HG03521 (cell line): ENCODE measurements around the gene ACHE.

Source experiments
- ATAC-seq: cut with Tn5 transposase; IDR thresholded peaks from one replicate; pipeline ENCODE4 v1.9.1; 2021; ENCODE audit warnings: mild to moderate bottlenecking, moderate library complexity; ENCODE audit not compliant: unreplicated experiment

Gene ACHE

DNA sequence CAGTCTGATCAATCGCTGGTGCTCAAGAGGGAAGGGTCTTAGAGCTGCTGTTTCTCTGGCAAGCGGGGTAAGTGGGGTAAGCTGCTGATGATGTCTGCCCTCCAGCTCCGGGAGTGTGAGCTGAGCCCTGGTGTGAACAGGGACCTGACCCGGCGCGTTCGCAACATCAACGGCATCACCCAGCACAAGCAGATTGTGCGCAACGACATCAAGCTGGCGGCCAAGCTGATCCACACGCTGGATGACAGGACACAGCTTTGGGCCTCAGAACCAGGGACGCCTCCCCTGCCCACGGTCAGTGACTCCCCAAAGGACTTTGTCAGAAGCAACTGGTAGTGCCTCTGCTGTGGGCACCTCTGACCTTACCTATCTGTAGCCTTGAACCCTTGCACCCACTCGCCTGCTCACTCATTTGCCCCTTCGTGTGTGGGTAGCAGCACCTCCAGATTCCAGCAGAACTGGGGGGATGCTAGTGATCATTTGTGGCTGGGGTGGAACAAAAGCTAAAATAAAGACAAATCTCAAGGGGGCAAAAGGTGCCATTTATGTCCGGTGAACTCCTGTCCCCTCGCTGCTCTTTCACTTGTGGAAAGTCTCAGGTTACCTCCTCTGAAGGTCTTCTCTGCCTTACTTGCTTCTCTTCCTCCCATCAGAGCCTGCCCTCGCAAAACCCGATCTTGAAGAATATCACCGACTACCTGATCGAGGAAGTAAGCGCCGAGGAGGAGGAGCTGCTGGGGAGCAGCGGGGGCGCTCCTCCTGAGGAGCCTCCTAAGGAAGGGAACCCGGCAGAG lies 9.3 kb downstream of the ACHE start:
- no peak for ATAC-seq

DNA sequence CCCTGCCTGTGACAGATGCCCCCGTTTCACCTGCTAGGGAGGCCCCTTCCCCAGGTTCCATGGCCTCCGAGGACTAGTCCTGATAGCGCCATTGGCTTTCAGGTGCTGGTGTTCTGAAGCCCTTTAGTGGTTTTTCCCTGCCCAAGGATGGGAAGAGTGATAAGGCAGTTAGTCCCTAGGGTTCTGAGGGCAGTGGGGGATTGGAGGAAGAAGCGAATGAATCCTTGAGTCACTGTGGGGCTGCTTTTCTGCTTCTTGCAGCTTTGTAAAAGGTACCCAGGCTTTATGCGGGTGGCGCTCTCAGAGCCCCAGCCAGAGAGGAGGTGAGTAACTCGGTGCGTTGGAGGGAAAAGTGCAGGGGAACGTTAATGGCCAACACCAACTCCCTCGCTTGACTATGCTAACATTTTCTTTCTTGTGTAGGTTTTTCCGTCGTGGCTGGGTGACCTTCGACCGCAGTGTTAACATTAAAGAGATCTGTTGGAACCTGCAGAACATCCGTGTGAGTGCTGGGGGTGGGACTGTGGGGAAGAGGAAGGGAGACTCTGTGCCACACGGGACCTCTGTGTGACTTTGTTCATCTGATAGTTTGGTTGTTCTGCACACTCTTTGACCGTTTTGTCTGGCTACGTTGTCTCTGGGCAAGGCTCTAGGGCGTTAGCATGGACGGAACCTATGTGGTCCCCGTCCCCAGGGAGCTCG lies 10.1 kb downstream of the ACHE start:
- ATAC-seq = no peak

DNA sequence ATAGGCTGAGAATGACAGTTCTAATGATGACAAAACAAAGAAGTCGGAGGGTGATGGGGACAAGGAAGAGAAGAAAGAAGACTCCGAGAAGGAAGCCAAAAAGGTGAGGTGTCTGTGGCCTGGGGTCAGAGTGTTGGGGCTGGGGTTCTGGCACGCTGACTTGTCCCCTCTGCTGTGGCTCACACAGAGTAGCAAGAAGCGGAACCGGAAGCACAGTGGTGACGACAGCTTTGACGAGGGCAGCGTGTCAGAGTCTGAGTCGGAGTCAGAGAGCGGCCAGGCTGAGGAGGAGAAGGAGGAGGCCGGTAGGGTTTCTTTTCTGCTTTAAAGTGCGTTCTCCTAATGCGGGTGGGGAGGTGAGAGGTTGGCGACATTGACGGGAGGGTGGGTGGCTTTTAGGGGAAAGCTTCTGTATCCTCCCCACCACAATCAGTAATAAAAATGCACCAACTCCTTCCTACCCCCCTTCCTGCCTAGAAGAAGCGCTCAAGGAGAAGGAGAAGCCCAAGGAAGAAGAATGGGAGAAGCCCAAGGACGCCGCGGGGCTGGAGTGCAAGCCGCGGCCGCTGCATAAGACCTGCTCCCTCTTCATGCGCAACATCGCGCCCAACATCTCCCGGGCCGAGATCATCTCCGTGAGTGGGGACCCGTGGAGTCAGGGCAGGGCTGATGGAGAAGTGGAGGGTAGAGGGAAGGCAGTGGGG lies 10.8 kb downstream of the ACHE start:
- ATAC-seq = no peak

DNA sequence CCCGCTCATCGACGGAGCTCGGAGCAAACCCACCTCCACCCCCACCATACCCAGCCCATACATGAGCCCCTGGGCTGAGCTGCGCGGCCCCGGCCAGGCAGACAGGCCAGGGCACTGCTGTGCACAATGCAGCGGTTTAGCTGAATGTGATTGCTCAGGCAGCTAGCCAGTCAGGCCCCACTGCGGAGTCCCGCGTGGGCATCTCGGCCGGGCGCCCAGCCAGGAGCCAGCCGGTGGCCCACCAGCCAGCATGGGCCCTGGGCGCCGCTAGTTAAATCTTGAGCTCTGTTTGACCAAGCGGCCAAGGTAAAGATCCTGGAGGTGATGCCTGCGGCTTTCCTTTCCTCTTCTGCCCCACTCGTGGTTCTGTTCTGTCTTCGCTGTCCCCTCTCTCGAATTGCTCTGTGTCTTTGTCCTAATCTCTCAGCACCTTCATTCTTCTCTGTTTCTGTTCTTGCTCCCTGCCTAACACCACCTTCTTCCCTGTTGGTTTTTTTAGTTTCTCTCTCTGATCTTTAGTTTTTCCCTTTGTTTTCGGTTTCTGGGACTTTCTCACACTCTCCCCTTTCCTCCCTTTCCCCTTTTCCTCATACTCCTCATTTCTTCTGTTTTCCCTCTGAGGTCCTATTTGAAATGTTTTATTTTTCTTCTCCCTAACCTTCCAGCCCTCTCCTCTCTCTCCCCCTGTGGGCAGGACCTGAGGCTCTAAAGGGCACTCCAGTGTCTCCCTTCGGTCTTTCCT lies 12.7 kb downstream of the ACHE start:
- ATAC-seq = no peak

DNA sequence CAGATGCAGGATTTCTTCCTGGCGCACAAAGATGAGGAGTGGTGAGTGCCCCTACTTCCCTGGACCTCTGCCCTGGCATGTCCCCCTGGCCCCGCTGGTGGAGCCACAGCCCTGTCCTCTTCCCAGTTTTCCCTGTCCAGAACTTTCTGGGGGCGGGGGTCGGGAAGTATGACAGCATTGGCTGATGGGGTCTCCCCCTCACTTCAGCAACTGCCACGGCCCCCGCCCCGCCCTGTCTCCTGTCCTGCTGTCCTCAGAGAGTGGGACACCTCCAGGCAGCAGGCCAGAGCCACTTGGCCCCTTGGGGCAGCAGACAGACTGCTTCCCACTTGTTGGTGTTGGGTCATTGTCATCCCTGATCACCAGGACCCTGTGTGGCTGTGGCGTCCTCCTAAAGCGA lies 13.5 kb downstream of the ACHE start:
- no peak for ATAC-seq

DNA sequence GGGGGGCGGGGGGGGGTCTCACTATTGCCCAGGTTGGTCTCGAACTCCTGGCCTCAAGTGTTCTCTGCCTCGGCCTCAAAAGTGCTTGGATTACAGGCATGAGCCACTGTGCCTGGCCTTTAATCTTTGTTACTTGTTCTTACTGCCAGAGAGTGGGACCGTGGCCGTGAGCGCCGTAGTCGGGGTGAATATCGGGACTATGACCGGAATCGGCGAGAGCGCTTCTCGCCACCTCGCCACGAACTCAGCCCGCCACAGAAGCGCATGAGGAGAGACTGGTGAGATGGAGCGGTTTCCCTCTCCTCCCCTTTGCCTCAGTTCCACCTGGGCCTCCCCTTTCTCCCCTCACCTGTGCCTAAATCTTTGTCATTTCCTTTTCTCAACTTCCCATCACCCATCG lies 14.6 kb downstream of the ACHE start:
- no peak for ATAC-seq

DNA sequence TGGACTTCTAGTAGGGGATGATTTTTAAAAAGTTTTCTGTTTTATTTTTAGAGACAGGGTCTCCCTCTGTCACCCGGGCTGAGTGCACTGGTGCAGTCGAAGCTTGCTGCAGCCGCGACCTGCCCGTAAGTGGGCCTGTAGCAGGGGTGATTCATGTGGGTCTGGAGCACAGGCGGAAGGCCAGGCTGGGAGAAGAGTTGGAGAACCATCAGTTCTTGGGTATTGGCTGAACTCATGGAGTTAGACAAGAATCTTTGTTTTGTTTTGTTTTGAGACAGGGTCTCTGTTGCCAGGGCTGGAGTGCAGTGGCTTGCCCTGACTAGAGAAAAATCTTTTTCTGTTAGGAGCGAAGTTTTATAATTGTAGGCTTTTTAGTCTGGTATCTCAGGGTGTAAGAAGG lies 15.0 kb downstream of the ACHE start:
- no peak for ATAC-seq

DNA sequence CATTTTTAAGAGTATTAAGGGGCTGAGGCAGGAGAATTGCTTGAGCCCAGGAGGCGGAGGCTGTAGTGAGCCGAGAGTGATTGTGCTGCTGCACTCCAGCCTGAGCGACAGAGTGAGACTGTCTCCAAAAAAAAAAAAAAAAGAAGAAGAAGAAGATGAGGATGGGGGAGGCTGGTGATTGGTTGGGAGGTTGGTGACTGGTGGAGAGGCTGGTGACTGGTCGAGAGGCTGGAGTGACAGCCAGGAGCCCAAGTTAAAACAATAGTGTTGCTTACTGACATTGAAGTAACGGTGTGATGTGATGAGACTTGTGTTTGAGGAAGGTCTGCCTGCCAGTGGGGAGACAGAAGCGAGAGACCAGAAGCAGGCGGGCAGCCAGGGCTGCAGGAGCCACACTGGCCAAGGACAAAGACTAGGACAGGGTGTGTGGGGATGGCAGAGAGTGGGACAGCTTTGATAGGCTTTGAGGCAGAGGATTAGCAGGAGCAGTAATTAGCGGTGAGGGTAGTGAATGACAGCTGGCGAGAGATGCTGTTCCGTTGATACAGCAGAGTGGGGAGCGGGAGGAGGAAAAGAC lies 15.9 kb downstream of the ACHE start:
- ATAC-seq = no peak

DNA sequence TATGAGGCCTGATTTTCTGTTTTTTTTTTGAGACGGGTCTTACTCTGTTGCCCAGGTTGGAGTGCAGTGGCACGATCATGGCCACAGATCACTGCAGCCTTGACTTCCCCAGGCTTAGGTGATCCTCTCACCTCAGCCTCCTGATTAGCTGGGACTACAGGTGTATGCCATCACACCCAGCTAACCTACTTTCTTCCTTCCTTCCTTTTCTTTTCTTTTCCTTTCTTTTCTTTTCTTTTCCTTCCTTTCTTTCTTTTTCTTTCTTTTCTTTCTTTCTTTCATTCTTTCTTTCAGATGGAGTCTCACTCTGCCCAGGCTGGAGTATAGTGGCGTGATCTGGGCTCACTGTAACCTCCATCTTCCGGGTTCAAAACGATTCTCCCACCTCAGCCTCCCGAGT lies 17.0 kb downstream of the ACHE start:
- no peak for ATAC-seq

DNA sequence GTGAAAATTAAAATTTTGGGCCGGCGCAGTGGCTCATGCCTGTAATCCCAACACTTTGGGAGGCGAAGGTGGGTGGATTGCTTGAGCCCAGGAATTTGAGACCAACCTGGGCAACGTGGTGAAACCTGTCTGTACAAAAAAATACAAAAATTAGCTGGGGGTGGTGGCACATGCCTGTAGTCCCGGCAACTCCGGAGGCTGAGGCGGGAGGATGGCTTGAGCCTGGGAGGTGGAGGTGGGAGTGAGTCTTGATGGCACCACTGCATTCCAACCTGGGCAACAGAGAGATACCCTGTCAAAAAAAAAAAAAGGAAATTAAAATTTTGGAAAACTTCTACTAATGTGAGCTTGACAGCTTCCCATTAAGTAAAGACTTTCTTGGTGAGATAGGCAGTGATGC lies 17.7 kb downstream of the ACHE start:
- ATAC-seq = no peak

DNA sequence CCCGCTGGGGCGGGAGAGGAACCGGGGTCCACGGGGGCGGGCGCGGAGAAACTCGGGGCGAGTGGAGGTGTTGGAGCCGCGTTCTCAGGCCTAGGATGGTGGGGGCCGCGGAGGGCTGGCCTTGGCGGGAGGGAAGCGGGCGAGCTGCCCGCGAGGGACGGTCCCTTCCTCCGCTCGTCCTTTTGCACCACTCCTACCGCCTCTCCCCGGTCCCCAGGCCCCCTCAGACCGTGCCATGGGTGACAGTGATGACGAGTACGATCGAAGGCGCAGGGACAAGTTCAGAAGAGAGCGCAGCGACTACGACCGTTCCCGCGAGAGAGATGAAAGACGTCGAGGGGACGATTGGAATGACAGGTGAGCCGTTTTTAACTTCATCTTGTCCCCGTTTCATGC lies 20.3 kb downstream of the ACHE start:
- peak; percentile 26 for ATAC-seq

DNA sequence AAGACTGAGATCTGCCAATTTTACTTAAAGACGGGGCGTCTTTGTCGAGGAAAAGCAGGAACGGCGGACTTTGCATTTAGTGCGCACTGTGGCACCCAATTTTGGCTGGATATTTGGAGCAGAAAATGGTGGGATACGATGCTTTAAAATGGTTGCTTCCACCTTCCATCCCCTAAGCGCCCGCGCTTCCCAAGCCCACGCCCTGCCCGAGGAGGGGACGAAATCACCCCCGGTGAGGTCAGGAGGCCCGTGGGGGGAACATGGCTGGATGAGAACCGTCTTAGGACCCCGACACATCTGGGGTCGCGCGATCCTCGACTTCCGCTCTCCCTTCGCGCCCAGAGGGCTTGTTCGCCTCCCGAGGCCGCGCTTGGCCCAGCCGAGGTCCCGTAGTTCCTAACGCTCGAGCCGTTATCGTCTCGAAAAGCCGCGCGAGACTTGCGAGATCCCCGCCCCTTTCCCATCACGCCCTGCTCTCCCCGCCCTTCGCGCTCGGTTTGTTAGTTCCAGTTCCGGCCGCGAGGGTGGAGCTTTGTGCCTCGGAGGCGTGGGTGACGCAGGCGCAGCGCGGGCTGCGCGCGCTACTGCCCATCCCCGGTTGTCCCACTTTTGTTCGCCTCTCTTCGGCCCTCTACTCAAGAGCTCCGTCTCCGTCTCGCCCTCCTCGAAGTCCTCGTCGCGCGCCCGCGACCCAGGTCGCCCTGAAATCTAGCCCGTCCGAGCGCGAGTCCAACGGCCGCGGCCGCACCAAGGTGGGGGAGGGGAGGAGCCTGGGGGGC lies 20.9 kb downstream of the ACHE start, which contains the start of gene SRRT:
Gene SRRT, plus strand, starts transcription at position 527 of the 779 bp plus-strand sequence. CDS start 488 bp downstream, outside the sequence.
- peak; percentile 96 for ATAC-seq

DNA sequence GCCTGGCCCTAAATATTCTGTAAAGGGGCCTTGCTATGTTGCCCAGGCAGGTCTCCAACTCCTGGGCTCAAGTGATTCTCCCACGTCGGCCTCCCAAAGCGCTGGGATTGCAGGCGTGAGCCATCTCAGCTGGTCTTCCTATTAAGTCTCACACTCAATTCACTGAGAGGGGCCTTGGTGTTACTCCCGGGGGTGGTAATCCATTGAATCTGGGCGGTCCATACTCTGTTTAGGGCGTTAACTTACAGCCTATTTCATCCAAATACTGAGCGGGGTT lies 21.4 kb downstream of the ACHE start:
- no peak for ATAC-seq

DNA sequence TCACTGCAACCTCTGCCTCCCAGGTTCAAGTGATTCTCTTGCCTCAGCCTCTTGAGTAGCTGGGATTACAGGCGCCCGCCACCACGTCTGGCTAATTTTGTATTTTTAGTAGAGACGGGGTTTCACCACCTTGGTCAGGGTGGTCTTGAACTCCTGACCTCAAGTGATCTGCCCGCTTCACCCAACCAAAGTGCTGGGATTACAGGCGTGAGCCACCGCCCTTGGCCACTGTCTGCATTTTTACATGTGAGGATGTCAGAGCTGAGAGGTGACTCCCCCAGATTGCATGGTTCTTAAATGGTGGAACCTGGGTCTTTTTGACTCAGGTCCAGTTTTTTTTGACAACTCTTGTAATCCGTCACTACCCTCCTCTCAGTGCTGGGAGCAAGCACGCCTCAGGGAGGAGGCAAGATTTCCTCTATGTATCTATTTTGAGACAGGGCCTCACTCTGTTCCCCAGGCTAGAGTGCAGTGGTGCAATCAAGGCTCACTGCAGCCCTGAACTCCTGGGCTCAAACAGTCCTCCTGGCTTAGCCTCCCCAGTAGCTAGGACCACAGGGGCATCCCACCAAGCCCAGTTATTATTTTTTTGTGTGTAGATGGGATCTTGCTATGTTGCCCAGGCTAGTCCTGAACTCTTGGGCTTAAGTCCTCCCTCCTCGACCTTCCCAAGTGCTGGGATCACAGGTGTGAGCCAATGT lies 21.9 kb downstream of the ACHE start:
- ATAC-seq = no peak

DNA sequence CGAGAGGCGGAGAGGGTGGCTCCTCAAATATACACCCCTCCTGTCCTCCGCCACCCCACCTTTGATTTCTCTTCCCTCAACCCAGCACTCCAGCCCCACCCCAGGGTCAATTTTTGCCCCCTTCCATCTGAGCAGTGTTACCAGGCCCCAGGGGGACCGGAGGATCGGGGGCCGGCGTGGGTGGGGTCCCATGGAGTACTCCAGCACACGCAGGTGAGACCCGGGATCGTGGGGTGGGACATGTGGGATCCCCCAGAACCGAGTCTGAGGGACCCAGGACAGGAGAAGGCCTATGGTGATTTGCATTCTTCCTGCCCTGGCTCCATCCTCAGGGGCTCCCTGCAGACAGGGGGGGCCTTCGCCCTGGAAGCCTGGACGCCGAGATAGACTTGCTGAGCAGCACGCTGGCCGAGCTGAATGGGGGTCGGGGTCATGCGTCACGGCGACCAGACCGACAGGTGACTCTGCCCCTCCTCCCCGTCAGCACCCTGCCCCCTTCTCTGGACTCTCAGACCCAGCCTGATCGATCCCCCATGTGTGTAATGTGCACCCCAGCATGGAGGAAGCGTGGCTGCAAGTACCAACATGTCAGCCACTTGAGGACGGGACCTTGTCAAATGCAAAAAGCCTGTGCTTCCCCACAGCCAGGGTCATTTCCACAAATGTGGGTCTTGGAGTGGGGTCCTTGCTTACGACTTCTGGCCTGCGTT lies 27.8 kb downstream of the ACHE start:
- no peak for ATAC-seq

DNA sequence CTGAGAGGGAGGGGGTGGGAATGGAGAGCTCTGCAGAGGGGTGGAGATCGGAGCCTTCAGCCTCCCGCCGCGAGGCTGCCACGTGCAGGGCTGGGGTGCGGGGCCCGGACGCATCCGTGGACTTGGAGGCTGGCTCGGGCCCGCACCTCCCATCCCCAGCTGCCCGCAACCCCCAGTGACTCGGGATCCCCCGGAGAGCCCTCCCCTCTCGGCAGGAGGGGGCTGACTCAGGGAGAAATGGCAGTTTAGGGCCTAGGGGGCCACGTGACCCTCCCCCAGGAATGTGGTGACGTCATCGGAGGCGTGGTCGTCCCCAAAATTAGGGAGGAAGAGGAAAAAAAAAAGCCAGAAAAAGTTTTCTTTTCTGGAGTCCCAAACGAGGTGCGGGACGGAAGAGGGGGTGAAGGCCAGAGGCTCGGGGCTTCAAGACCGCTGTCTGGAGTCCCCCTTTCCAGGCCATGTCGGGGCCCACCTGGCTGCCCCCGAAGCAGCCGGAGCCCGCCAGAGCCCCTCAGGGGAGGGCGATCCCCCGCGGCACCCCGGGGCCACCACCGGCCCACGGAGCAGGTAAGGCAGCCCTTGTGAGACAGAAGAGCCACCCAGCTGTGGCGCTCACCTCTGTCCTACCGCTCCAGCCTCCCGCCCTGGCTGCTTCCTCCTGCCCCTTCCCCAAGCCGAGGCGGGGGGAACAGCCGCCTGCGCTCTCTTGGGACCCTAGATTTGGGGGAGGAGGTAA lies 28.5 kb downstream of the ACHE start, which contains the start of gene TRIP6:
Gene TRIP6, plus strand, starts transcription at position 348 of the 736 bp plus-strand sequence. Its CDS starts 111 bp downstream, at position 459.
- no peak for ATAC-seq

DNA sequence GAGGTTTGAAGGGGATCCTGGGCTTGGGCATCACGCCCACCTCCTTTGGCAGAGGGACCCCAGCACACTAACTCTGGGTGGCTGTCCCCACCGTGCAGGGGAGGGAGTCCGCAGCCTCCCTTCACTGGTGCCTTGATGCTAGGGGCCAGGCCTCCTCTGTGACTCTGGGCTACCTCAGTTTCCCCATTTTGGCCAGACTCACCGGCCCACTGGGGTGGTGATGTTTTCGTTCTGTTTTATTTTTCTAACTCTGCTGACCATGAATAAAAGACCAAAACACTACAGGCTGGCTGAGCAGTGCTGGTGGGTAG lies 29.0 kb downstream of the ACHE start:
- no peak for ATAC-seq

DNA sequence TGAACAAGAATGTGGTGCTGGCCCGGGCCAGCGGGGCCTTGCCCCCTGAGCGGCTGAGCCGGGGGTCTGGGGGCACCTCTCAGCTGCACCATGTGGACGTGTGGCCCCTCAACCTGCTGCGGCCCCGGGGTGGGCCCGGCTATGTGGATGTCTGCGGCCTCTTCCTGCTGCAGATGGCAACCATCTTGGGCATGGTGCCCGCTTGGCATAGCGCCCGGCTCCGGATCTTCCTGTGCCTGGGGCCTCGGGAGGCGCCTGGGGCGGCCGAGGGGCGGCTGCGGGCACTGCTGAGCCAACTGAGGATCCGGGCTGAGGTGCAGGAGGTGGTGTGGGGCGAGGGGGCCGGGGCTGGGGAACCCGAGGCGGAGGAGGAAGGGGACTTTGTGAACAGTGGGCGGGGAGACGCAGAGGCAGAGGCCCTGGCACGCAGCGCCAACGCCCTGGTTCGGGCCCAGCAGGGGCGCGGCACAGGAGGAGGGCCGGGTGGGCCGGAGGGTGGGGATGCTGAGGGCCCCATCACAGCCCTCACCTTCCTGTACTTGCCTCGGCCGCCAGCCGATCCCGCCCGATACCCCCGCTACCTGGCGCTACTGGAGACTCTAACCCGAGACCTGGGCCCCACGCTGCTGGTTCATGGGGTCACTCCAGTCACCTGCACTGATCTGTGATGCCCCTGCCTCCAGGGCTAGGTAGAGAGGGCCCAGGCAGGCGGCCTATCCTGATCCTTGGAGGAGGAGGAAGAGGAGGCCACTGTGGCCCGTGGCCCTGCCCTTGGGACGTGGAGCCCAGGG lies 29.6 kb downstream of the ACHE start:
- ATAC-seq = no peak
